Adrenal gland (tissue), 5 donors: ENCODE data around the gene USP34.

Experiments
- CTCF ChIP-seq, 6 experiments: fragments of 450-650 bp in 4 of 6; fragments of 200-600 bp in 2 of 6; sonication (generic) in 1 of 6; IDR thresholded peaks; 1 replicate in 5 of 6; 2 replicates in 1 of 6; pipeline versions ENCODE4 v1.5.1 to v1.8.0; 2016 to 2021; ENCODE audit warnings: antibody characterized with exemption in 6 of 6, mild to moderate bottlenecking in 2 of 6, moderate library complexity in 1 of 6
- POLR2A ChIP-seq, 2 donors: fragments of 450-650 bp; IDR thresholded peaks; one replicate each; pipeline ENCODE4 v1.6.1; 2017; ENCODE audit warnings: antibody characterized with exemption in 2 of 2, mild to moderate bottlenecking in 2 of 2, moderate library complexity in 1 of 2
- donor health status: DM: no; HTN: no; CAD: no.

GRCh38 chr2:61328707-61329251 is 142.1 kb downstream of the USP34 start:
- TF ChIP-seq POLR2A (IDR thresholded peaks at IDR 0.05) (no peak), CTCF (IDR thresholded peaks at IDR 0.05) (no peak)
